Inflammatory macrophage treated with lipopolysaccharide for 1 hour (primary cell): ENCODE data around the gene SNRNP200.
"Not testable (repeated sequence)": the region's sequence is repeated elsewhere in the genome, so short reads cannot be mapped to it uniquely, and the experiment has no call there.

Experiments used
- DNase-seq, 2 donors: peaks; one replicate each; pipeline ENCODE4 v3.0.0-alpha.2; 2020 to 2022

Gene SNRNP200

DNA sequence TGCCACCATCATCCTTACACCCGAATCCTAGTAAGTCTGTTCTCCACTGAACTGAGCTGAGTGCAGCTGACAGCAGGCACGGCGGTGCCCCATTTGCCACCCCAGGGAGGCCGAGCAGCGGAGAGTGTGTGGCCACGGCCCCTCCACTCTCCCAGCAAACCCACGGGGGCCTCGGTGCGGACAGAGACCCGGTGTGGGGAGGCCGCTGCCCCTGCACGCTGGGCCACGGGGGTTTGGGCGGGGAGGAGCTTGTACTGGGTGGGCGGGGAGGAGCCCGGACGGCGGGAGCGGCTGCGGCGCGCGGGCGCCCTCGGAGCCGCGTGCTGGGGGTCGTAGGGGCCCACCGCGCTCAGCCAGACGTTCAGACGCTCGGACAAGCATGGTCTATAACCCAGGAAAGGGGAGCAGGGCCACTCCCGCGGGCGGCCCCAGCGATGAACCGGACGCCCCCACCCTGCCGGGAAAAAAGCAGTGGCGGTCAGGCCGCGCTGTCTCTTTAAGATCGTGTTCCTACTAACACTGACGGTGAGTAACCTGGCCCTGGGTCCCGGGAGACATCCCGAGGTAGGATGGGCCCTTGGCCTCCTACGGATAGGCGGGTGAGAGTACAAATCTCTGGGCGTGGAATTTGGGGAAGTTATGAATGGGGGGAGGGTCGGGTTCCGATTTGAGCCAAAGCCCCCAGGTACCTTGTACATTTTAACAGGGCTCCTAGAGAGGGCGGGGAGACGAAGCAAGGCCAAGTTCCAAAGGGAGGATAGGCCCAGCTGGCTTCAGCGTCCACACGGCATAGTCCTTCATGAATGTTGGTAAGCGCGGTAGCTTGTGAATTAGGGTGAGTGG is 19.9 kb upstream of the SNRNP200 start, which contains the start of gene ITPRIPL1:
Gene ITPRIPL1 (plus strand): TSS at position 277 of the 843 bp plus-strand sequence. CDS start 523 bp downstream, at position 800.
- DNase-seq: no peak

DNA sequence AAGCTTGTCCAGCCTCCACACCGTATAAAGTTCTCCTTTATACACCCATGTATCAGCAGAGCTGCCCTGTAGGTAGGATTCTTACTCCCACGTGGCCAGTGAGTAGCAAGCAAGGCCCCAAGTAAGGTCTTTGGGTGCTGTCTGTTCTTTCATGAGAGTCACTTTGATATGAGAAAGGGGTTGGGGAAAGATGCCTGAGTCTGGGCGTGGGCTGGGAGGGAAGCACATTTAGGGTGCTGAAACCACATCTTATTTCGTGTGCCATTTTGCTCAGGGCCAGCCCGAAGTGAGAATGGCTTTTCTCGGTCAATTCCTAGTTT is 19.3 kb upstream of the SNRNP200 start:
- no peak for DNase-seq

DNA sequence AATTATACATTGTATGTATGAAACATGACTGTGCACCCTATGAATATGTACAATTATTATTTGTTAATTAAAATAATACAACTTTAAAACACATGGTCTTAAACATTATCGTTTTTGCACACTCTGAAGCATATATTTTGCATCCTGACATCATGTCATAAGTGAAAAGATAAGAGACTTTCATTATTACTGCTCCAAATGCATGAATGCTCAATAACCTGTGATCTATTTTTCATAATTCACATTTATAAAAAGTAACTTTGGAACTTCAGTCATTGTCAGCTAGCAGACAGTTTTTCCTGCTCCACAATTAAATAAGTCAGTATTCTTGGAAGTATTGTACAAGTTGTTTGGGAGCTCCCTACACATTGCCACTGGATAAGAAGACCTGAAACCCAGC is 18.5 kb upstream of the SNRNP200 start:
- no peak for DNase-seq

DNA sequence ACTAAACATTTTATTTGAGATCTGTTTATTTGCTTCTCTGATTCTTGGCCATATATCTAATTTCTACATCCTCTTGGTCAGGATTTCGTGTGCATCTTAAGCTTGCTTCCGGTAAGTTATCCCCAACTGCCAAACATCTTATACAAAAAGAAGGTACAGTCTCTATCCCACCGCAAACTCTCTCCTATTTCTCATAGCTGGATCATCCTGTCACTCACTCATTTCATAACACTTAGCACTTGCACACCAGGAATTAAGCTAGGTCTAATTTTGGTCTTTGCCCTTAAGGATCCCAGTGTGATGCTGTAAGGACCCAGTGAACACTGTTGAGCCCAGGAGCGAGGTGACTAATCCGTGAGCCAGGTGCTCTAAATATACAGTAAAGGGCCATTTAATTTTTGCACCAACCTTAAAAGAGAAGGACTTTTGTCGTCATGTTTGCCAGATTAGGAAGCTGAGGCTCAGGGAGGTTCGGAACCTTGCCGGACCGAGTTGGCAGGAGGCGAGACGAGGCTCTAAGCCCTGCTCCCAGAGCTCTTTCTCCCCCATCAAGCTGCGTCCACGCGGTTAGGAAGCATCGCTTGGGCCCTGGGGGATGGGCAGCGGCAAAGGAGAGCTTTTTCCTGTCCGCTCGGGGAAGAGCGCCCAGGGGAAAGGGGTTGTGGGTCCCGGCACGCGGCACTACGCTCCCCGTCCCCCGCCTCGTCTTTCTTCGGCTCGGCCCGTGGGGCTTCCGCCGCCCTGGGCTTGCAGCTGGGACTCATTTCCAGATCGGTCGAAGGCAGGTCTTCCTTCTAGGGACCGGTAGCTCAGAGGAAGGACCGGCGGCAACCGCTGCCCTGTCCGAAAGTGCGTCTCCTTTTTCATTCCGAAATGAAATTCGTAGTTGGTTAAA is 15.6 kb upstream of the SNRNP200 start:
- DNase-seq: no peak

GRCh38 chr2:96320326-96320725 is 15.0 kb upstream of the SNRNP200 start:
- DNase-seq: no peak

- DNase-seq: no peak
Observed at GRCh38 chr2:96319396-96319795, 14.1 kb upstream of the SNRNP200 start.

GRCh38 chr2:96318723-96319122 is 13.4 kb upstream of the SNRNP200 start:
- DNase-seq: no peak

GRCh38 chr2:96317584-96317997 is 12.2 kb upstream of the SNRNP200 start:
- no peak for DNase-seq

DNA sequence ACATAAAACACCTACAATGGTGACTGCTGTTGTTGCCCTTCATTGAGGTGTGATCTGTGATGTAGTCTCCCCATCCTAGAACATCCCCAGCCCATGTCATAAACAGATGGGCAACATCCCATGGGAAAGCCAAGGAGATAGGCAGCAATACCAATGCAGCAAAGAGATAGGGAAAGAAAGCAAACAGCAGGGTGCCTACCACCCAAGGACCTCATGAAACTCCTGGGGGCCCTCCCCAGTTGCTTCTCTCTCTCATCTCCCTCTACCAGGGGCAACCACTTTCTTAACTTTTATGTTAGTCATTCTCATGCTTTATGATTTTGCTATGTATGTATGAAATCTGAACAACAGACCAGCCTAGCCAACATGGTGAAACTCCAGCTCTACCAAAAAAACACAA is 11.7 kb upstream of the SNRNP200 start:
- DNase-seq: no peak

DNA sequence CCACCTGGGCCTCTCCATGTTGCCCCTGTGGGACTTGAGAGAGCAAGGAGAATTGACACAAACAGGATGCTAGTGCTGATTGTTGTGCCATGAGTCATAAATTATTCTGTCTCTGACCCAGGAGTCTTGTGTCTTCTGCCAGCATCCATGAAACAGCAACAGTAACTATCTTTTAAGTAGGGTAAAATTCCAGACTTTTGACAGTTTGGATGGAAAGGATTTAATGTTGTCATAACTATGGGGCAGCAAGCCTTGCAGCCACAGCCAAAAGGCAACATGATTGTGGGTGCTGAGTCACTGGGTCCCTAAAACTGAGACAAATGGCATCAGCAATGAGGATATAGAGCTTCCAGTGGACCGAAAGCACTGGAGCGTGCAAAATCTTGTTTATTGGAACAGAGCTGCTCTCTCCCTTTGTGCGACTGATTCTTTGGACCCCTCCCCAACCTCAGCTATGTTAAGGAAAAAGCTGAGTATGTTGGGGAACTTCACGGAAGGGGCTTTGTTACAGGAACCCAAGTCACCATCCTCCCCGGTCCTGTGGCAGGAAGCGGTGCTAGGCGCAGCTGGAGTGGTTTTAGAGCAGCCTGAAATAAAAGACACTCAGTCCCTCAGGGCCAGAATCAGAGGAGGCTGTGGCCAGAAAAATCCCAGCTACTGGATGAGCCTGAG is 10.2 kb upstream of the SNRNP200 start:
- DNase-seq: no peak

DNA sequence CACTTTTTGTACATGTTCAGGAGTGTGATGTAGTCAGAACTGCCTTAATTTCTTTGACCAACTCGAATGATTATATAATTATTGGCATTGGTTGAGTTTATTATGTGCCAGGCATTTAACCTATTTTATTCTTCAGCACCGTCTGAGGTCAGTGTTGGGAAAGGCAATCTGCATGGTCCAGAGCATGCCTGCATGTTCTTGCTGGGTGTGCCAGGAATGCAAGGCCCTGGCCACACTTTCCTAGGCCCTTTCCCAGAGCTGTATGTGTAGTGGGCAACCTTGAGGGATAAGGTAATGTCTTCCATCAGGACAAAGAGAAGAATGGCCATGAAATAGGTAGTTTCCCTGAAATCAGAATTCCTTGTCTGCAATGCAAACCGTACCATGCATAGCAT is 9.7 kb upstream of the SNRNP200 start:
- no peak for DNase-seq

GRCh38 chr2:96308248-96308647 is 2.9 kb upstream of the SNRNP200 start:
- DNase-seq: no peak

- no peak for DNase-seq
Observed at GRCh38 chr2:96306370-96306769, 1.0 kb upstream of the SNRNP200 start.

DNA sequence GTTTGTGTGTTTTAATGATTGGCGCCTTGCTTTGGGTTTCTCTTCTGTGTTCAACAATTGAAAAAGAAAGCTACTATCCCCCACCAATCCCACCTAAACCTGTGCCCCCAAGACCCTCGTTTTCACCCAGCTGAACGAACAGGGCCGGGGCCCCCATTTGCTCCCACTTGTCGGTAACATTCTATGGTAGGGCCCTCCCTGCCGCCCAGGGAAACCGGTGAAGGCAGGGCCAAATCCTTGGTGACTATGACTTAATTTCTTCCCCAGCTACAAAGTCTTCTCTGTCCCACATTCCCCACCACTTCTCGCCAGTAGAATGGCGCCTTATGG is 598 bp upstream of the SNRNP200 start:
- DNase-seq: no peak

- DNase-seq: no peak
Observed at GRCh38 chr2:96304606-96305005, 740 bp downstream of the SNRNP200 start.

DNA sequence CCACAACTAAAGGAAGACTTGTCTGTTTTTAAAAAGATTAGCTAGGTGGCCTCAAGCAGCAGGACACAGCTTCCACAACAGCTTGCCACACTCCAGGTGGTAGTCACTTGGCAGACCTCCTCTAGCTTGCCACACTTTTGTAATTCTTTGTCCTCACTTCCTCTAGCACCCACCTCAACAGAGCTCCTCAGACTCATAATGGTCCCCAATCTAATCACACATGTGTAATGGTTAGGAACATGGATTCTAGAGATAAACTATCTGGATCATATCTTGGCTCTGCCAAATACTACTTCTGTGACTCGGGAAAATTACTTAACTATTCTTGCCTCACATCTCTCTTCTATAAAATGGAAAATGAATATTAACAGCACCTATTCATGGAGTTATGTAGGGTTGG is 3.5 kb downstream of the SNRNP200 start:
- DNase-seq: no peak

DNA sequence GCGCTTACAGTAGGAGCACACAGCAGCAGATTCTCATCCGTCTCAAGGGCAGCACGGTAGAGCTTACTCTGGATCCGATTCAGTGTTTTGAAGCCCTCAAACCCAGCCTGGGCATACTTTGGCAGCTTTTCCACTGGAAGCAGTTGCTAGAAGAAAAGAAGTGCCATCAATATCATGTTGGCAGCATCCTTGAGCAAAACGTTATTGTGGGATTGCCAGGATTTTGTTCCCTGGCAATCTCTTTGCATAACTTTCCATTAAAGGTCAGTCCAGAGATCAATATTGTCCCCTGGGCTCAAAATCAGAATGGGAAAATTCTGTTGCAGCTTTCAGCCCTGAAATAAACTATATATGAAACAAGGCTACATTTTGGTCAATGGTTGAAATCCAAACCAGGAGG is 8.4 kb downstream of the SNRNP200 start:
- DNase-seq: no peak

GRCh38 chr2:96294271-96294670 is 11.1 kb downstream of the SNRNP200 start:
- not testable (repeated sequence) for DNase-seq

DNA sequence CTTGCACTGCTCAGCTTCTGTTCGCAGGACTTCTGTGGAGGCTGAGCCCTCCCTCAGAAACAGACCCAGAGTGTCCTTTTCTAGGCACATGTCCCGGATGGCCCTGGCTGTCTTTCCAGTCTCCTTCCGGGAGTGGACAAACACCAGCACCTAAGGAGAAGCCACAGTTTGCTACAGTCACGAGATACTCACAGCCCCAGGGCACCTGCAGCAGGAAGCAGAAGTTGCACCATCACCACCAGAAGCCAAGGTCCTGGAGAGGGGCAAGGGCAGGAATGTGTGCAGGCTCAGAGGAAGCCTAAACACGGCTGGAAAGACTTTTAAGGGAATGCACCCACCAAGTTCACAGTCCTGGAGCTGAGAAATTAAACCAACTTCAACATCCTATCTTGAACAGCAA is 13.6 kb downstream of the SNRNP200 start:
- DNase-seq: no peak

GRCh38 chr2:96287273-96287856 is 18.0 kb downstream of the SNRNP200 start:
- DNase-seq: no peak

DNA sequence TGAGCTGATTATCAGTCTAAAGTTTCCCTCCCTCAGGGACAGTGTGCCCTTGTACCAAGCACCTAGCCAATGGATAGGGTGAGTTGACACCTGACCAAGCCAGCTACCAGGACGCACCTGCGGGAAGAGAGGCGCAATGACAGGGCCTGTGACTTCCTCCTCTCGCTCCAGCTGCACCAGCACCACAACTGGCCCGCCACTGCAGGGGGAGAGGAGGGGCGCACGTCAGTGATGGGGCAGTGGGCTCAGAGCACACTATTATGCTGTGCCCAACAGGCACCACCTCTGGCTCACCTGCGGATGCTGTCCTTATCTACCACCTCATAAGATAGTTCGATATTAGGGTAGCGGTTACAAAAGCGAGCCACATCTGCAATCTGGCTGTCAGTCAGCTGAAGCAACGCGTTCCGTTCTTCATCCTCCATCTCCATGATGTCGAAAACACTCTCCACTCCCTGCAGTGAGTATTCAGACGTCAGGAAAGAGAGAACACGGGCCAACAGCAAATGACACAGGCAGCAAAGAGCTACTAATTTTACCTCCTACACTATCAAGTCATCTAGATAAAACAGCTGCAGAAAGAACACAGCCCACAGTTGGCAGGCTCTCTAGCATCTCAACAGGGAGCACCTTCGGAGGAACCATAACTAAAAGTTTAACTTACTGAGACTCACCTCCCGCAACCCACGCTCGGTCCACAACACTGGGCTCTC is 28.4 kb downstream of the SNRNP200 start:
- DNase-seq: no peak

DNA sequence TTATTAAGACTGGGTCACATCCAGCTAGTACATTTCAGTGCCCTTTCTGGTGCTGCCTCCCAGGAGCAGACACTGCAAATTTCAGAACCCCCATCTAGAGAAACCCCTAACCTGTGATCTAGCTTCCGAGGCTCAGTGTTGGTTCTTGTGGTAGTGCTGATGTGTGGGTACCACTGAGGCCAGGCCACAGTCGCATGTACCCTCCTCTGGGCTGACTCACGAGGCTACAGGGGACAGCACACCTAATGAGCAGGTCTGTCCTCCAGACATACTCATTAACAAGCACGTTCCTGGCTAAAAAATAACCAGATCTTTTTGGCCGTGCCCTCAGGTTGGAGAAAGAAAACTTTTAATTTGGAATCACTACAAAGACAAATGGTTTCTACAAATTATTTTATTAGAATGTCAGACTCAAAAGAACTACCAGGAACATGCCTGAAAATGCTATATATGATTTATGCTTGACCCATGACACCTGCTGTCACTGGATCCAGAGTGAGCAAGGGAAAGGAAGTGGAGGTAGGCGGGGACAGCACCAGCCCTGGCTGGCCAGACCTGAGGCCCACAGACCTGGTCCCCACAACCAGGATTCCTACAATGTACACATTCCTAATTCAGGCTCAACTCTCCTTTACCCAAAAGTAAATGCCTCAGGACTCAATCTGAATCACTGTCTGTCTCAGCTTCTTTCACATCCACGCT is 30.8 kb downstream of the SNRNP200 start:
- DNase-seq: no peak
